GM18508 (cell line): Measurements from ENCODE around the gene RPGRIP1L.
A peak's percentile ranks its signal among the peaks of the same experiment; 100 is the strongest.

Experiments
- ATAC-seq: cut with Tn5 transposase; IDR thresholded peaks from one replicate; pipeline ENCODE4 v1.9.1; 2021; ENCODE audit warnings: moderate number of reproducible peaks; ENCODE audit not compliant: insufficient read depth, unreplicated experiment

Gene RPGRIP1L

DNA sequence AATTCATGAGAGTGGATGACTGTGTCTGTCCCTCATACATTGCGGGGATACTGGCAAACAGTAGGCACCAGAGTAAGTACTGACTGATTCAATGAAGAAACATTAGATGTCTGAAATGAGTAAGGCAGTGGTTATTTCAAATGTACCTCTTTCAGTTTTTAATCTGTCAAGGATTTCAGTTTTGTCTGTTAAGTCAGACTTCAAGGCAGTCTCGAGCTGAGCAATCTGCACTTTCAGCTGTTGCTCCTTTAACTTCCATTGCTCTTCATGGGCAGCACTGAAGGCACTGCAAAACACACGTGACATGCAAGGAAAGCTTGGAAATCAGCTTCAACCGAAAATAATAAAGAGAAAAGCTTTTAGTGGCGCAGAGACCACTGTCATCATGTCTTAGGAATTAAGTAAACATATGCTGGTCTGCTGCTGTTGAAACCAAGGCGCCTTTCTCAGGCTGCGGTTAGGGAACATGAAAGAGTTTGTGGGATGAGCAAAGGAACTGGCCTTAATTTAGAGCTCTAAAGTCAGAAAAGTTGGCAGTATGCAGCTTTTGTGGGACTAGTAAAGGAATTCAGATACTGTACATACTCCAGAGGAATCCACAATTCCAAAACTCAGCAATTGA lies 38.8 kb downstream of the RPGRIP1L start:
- ATAC-seq, result peak; percentile 84

DNA sequence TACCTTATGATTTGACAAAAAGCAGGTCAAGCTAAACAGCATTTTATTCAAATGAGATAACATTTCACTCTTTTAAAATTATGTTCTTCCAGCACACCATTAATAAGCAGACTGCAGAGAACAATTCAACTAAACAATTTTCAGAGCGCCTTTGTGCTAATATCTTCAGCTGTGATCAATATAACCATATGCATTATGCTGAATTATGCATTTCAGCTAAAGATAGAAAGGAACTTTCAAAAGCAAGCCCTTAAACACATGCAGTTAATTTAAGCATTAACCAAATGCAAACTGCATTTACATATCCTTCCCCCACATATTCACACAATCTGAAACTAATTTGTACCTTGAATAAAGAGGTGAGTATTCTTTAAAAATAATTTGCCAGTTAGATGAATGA lies 41.6 kb downstream of the RPGRIP1L start:
- no peak for ATAC-seq

DNA sequence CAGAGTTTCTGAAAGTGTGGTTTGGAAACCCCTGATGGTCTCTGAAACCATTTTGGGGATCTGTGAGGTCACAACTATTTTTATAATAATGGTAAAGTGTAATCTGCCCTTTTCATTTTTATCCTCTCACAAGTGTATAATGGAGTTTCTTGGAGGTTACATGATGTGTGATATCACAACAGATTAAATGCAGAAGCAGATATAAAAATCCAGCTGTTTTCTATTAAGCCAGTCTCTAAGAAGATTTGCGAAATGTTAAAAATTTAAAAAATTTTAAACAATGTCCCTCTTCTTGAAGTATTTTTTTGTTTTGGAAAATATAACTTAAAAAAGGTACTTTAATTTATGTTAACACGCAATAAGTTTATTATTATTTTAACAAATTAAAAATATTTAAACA lies 48.7 kb downstream of the RPGRIP1L start:
- no peak for ATAC-seq

DNA sequence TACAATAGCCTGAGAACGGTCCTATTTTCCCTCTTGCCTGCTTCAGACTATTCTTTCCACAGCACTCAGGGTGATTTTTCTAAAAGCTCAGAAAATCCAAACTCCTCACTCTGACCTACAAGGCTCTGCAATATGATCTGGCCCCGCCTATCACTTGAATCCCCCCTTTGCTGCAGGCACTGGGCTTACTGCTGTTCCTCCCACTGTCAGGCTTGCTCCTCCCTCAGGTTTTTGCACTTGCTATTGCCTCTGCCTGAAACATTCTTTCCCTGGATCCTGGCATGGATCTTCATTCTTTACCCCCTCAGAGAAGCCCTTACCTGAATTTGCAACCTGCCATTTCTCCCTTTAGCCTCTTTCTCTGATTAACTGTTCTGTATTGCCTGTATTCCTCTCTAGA lies 52.3 kb downstream of the RPGRIP1L start:
- ATAC-seq, result no peak

DNA sequence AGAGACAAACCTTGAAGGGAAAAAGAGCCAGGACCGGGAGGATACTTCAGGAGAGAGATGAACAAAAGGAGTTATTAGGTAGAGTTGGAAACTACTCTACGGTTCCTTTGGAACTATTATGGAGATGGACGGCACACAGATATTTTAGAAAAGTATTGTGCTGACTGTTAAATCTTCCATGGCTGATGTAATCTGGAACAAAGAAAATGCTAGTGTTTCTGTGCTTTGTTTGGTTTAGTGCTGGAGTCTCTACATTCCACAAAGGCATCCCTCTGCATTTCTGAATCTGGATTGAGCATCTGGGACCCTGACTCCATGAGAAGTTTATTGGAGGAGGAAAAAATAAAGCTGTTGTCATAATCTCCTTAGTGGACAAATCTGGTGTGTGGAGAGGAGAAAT lies 57.2 kb downstream of the RPGRIP1L start:
- ATAC-seq, result no peak

DNA sequence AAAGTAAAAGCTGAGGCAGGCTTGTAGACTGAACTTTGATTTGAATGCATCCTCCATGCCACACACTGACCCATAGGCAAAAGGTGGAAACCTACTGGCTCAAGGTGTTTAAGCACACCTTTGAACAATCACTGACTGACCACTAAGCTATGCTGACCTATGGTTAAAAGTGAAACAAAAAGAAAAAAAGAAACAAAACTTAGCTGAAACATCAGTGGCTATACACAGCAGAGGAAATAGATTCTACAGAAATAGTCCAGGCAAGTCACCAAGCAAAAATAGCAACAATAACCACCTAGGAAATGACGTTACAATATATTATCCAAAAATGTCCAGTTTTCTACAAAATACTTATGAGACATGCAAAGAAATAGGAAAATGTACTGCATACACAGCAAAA lies 60.2 kb downstream of the RPGRIP1L start:
- ATAC-seq, result no peak

DNA sequence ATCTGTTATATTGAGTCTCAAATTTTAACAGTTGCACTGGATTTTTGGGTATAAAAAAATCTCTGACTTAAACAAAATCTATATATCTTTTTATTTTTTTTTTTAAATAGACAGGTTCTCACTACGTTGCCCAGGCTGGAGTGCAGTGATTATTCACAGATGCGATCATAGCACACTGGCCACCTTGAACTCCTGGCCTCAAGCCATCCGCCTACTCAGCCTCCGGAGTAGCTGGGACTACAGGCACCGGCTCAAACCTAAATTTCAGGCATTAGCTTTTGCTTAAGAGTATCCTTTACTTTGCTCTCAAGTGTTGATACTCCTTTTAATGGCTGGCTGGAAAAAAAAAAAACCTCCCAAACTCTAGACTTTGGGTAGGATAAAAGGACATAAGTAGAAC lies 61.6 kb downstream of the RPGRIP1L start:
- no peak for ATAC-seq

DNA sequence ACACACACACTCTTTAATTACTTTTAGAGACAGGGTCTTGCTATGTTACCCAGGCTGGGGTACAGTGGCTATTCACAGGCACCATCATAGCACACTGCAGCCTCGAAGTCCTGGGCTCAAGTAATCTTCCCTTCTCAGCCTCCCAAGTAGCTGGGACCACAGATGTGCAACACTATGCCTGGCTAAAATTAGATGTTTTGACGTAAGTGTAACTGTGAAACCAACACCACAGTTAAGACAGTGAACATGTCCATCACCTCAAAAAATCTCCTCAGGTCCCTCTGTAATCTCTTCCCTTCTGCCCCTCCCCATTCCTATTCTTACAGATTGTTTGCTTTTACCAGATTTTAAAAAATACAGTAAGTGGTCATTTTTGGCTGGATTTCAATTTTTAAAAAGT lies 66.7 kb downstream of the RPGRIP1L start:
- no peak for ATAC-seq

DNA sequence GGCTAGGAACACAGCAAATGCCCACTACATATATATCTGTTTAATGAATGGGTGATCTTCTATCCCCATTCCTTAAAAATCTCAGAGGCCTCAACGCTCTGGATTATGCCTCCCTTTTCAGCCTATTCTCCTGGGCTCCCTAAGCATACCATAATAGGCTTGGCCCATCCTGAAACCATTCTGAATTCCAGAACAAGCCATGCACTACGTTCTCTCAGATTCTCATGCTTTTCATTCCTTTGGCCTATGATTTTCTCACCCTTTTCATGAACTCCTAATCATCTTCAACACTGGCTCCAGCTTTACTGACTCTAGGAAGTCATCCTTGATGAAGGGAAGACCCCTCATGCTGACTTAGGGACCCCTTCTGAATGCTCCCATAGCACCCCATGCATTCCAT lies 71.1 kb downstream of the RPGRIP1L start:
- no peak for ATAC-seq

DNA sequence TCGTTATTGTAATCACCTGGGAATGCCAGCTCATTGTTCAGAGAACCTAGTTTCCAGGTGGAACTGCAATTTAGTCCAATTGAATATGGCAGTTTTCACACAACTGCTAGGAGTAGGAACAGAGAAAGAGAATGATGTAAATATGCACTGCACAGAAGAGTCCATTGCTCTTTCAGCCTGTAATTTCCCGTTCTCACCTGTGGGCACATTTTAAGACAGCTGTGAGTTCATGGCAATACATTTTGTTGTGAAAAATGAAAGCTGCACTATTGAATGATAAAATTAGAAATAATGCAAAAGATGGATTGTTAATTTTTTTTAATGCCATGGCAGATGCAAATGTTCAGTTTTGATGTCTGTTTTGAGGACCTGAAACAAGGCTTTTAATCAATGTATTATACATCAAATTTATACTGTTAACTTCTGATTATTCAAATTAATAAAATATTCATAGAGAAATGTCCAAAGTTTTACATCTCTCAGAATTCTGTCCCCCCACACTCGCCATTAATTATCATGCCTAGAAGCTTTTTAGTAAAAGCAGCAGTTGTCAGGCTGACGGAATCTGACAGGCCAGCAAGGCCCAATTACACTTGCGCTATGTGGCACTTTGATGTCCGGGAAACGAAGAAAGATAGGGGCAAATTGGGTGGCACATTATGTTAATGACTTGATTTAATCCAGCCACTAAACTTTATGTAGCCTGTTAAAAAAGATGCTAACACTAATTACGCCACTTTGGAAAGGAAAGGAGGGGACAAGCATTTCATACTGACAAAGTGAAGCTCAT lies 72.2 kb downstream of the RPGRIP1L start:
- ATAC-seq, result no peak

DNA sequence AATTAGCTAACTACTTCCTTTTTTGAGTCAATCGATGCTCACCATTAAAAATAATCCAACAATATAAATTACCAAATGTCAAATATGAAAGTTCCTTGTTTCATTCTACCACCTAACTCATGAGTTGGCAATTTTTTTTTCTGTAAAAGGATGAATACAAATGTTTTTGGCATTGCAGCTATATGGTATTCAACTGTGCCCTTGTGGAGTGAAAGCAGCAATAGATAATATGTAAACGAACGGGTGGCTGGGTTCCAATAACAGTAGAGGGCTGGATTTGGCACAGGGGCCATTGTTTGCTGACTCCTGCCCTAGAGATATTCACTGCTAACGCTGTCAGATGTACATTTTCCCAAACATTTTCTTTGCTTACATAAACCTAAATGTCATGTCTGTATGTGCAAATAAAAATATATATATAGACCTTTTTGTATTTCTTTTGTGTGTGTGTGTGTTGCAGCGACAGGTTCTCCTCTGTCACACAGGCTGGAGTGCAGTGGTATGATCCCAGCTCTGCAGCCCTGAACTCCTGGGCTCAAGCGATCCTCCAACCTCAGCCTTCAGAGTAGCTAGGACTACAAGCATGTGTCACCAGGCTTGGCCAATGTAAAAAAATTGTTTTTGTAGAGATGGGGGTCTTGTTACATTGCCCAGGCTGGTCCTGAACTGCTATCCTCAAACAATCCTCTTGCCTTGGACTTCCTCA lies 73.9 kb downstream of the RPGRIP1L start:
- ATAC-seq, result no peak

DNA sequence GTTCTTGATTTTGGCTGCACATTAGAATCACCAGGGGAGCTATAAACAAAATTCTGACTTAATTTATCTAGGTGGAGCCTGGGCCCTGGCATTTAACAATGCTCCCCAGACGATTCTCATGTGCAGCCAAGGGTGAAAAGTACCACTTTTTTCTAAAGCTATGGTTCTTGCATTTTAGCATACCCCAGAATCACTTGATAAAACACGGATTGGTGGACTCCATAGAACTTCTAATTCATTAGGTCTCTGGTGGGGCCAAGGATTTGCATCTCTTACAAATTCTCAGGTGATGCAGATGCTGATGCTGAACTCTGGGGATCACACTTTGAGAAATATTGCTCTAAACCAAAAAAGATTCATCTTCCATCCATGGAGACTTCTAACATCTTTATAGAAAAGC lies 74.5 kb downstream of the RPGRIP1L start:
- no peak for ATAC-seq

DNA sequence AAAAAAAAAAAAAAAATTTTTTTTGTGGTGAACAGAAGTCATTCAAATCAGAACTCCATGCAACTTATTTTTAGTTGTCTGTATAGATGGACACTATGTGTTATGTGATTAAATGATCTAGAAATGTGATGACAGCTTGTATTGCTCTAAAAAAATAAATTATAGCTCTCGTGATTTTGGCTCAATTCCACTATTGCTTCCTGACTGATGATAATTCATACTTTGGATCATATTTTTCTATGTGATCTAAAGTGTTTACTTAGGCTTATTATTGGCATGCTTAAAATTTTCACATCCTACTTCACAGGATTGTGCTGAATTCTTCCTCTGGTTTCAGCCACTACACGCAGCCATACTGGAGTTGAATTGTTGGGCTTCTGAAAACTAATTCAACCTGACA lies 76.8 kb downstream of the RPGRIP1L start:
- no peak for ATAC-seq

DNA sequence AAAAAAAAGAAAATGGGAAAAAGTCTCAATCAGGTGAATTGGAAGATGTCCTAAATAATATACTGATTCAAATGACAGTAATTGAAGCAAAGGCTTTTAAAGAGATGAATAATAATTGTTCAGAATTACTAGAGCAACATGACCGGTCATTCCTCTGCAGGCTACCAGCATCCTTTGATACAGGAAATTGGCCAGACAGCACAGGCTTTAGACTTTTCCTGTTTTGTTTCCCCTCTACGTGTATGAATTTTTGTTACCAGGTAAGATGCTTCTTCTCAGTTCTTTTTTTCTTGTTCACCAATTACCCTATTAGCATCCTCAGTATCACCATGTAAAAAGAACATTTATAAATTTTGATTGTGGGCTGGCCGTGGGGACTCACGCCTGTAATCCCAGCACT lies 77.5 kb downstream of the RPGRIP1L start:
- no peak for ATAC-seq

DNA sequence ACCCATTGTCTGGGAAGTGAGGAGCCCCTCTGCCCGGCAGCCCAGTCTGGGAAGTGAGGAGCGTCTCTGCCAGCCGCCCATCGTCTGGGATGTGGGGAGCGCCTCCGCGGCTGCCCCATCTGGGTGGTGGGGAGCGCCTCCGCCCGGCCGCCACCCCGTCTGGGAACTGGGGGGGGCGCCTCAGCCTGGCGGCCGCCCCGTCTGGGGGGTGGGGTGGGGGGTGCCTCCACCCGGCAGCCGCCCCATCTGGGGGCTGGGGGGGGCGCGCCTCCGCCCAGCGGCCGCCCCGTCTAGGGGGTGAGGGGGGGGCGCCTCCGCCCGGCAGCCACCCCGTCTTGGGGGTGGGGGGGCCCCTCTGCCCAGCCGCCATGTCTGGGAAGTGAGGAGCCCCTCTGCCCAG lies 78.4 kb downstream of the RPGRIP1L start:
- ATAC-seq, result no peak

DNA sequence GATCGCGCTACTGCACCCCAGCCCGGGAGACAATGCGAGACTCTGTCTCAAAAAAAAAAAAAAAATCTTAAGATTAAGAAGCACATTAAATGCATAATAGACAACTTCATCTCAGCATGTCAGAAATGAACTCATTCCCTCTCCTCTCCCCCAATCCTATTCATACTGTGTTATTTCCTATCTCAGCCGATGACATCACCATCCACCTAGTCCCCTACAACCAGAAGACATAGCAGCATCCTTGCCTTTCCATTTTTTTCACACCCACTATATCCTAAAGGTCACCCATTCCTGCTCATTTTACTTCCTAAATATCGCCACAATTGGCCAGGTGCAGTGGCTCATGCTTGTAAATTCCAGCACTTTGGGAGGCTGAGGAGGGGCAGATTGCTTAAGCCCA lies 81.3 kb downstream of the RPGRIP1L start:
- no peak for ATAC-seq

DNA sequence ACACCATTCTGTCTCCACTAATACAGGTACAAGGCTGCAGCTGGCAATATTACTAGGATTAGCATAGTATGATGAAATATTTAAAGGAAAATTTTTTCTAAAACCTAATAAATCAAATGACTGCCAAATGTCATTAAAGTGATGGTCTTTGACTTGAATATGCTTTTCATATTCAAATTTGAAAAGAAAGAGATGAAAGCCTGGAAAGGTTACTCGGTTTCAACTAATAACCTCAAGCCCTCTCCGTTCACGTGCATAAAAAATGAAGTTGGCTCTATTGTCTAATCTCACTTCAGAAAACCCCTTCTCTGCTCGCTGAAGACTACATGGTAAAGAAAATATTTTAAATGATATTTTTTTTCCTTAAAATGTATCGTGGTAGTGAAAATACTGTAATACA lies 83.2 kb downstream of the RPGRIP1L start:
- no peak for ATAC-seq

DNA sequence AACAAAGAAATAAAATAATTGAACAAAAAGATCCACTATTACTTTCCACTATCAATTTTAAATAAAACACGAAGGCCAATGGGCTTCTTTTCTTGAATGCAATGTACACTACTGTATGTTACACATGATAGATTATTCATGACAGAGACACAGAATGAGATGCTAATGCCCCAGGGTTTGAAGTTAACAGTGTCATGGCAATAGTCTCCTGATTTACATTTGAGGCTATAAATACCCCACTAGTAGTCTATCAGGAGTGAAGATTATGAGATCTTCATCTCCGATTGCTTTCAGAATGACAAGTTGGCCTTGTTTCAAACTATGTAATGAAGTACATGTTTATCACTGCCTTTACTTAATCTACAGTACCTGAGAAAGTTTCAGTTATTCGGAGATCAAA lies 84.4 kb downstream of the RPGRIP1L start:
- ATAC-seq, result no peak

DNA sequence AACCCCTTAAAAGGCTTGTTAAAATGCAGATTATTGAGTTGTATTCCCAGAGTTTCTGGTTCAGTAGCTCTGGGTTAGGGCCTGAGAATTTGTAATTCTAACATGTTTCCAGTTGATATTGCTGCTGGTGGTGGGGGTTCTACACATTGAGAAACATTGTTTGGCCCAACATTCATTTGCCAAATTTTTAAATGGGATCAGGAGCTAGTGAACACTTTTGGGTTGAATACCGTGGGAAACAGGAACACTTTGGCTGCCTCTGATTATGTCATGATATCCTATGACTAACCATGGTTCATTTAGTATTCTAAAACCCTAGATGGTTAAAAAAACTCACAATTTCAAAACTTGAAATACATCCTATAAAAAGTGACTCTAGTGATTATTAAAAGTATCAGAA lies 89.3 kb downstream of the RPGRIP1L start:
- ATAC-seq, result no peak

DNA sequence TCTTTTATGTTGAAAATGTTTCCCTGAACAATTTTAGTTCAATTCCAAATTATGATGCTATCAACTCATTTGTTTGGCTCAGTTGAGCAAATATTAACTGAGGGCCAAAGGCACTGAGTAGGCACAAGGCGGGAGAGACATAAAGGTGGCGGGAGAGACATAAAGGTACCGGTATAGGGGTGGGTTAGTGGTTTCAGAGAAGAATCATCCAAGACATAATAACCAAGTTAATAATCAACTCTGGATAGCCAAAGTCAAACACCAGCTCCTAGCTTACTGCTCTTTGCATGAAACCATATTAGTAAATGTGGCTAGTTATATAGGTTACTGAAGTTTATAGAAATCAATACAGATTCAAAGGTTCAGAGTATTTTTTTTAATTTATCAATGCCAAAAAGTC lies 91.7 kb downstream of the RPGRIP1L start:
- no peak for ATAC-seq

DNA sequence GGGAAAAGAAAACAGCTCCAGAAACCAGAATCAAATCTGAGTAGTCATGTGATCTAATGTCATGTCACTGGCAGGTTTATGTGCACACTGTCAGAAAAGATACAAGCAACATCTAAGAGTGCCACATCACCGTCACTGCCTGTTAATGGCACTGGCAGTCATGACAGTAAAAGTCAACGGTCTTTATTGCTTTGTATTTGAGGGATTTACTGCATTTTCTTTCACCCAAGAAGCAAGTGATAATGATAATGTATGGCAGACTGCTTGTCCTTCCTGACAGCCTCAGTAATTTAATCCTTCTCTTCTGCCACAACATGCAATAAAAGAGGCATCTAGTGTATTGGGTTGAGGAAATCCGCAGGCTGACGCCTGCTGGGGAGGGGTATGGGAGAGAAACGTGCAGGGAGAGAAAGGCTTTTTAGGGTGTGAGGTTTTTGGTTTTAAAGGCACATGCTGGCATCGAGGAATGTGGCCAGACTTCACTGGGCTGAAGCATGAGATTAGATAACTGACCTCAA lies 92.4 kb downstream of the RPGRIP1L start:
- no peak for ATAC-seq
